GM18520 (cell line): ENCODE measurements around the gene SHROOM3.
"Not testable (repeated sequence)": the region's sequence is repeated elsewhere in the genome, so short reads cannot be mapped to it uniquely, and the experiment has no call there.

Experiments
- ATAC-seq: cut with Tn5 transposase; IDR thresholded peaks from one replicate; pipeline ENCODE4 v1.9.1; 2021; ENCODE audit not compliant: unreplicated experiment

Gene SHROOM3

GRCh38 chr4:76708971-76709771, 274.1 kb downstream of the SHROOM3 start:
- no peak for ATAC-seq

DNA sequence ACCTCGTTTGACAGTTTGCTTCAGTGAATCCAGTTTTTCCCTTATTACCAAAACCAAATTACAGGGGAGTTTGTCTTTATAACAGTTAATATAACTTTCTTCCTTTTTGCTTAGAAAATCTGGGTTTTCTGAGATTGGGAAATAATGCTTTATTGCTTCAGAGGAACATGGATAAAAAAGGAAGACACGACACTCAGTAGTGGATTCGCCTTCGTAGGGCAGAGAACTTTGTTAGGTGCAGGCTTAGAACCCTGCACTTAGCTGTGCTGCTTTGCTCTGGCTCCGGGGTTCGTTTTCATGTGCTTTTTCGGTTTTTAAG, 274.7 kb downstream of the SHROOM3 start:
- ATAC-seq, result no peak

- ATAC-seq, result no peak
These were observed 277.5 kb downstream of the SHROOM3 start for GRCh38 chr4:76712564-76712963.

GRCh38 chr4:76714226-76714625, 279.2 kb downstream of the SHROOM3 start:
- no peak for ATAC-seq

DNA sequence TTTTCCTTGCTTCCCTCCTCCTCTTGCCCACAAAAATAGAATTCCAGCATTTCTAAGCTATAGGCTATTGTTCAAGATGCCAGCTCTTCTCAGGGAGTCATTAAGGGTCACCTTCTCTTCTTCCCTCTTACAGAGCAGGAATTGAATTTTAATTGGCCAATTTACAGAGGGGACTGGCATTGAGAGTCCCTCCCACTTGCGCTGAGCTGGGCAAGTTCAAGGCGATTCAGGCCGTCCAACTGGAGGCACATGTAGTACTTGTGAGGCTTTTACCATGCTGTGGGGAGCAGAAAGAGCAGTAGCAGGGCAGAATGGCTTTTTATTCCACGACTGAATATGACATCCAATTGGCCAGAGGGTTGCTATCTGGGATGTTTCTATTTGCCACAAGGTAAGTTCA, 281.0 kb downstream of the SHROOM3 start:
- ATAC-seq, result no peak

DNA sequence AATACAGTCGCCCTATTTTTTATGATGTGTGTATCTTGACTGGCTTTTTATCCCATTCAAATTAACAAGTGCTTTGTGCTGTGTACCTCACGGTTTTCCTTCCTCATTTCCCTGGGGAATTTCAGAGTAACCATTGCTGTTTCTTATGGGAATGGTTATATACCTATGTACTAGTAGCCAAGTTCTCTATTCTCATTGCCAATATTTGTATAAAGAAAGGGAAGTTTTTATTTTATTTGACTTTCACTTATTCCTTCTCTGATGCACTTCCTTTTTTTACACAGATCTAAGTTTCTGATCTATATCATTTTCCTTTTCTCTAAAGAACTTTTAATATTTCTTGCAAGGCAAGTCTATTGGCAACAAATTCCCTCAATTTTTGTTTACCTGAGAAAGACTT, 281.6 kb downstream of the SHROOM3 start:
- no peak for ATAC-seq

DNA sequence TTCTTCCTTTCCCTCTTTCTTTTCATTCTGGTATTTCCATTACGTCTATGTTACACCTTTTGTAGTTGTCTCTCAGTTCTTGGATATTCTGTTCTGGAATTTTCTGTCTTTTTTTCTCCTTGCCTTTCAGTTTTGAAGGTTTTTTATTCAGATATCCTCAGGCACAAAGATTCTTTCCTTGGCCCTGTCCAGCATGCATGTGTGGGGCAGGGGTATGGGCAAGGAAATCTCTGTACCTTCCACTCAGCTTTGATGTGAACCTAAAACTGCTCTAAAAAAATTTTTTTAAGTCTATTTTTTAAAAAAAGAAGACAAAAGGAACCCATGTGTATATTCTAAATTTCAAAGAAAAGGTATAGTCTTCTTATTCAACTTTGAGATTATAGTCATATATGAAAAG, 282.4 kb downstream of the SHROOM3 start:
- no peak for ATAC-seq

DNA sequence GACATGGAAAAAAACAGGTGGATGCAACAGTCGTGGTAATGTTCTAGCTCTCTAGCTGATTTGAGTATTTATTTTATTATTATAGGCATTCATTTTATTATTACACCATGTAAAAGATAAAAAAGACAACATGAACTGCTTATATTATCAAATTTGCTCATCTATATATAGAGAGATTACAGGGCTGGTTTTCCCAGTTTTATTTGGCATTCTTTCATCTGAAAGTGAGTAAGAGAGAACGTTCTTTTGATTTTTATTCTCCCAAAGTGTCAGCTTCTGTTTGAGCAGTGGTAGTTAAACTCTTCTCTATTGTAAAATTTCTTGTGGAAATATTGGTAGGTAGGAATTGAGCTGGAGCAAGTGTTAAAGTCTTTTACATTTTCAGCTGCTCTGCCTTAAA, 283.0 kb downstream of the SHROOM3 start:
- no peak for ATAC-seq

DNA sequence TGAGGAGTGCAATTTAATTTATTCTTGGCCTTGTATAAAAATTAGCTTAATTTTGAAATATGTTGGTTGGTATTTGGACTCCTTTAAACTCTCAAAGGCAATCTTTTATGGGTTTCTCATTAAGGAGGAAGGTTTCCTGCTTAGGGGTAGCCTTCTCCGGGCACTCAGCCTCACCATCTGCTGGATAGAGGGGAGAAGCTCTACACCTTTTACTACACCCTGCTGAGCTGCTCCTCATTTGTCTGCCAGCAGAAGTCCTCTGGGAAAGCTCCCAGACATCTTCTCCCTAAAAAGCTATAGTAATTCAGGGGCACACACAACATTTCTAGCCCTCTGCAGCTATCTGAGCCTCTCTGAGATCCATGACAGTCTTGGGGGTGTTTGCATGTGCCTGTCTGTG, 283.8 kb downstream of the SHROOM3 start:
- no peak for ATAC-seq

DNA sequence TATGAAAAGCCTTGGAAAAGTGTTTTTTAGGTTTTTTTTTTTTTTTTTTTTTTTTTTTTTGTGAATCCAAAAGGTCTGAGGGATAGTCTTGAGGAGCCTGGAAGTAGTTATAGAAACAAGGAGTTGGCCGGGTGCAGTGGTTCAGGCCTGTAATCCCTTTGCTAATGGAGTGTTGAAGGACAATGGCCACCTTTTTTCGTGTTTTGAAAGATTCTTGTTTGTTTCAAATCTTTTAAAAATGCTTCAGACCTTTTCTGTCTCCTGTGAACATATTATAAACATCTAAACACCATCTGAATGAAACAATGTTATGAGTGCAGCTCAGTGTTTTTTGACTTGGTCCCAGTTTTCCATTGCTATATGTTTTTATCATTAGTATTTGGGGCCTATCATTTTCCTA, 285.1 kb downstream of the SHROOM3 start:
- no peak for ATAC-seq

GRCh38 chr4:76722146-76722545, 287.1 kb downstream of the SHROOM3 start:
- not testable (repeated sequence) for ATAC-seq

- ATAC-seq, result no peak
These were observed 287.8 kb downstream of the SHROOM3 start for GRCh38 chr4:76722838-76723237.

DNA sequence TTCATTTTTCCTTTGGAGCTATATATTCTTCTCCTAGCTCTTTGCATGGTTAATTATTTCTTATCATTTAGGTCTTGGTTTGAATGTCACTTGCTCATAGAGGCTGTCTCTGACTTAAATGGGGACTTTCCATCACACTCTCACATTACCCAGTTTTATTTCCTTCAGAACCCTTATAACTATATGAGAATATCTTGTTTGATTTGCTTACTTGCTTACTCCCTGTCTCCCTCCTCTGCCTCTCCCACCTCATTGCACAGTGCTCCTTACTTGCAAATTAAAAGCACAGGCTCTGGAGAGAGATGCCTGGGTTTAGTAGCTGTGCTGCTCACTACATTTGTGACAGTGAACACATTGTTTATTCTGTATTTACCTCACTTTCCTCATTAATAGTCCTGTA, 288.3 kb downstream of the SHROOM3 start:
- peak; percentile 64 for ATAC-seq

DNA sequence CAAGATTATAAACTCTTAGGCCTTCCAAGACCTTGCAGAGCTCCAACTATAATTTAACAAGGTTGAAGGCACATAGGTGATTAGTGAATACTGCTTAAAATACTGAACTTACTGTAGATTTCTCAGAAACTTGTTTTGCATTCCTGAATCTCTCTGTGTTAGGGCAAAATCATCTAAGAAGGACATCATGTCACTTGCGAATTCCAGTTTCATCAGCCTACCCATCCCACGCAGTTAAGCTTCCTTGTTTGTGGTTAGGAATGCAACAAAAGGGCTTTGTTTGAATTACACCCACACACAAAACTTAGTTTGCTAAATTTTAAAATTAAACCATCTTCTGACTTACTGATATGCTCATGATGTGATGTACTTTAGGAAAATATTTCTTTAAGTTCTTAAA, 288.9 kb downstream of the SHROOM3 start:
- no peak for ATAC-seq

- ATAC-seq, result no peak
These were observed 290.0 kb downstream of the SHROOM3 start for GRCh38 chr4:76725039-76725438.

GRCh38 chr4:76726176-76726575, 291.1 kb downstream of the SHROOM3 start:
- ATAC-seq, result no peak

- ATAC-seq, result no peak
These were observed 291.6 kb downstream of the SHROOM3 start for GRCh38 chr4:76726631-76727030.

GRCh38 chr4:76727934-76728333, 292.9 kb downstream of the SHROOM3 start:
- not testable (repeated sequence) for ATAC-seq

DNA sequence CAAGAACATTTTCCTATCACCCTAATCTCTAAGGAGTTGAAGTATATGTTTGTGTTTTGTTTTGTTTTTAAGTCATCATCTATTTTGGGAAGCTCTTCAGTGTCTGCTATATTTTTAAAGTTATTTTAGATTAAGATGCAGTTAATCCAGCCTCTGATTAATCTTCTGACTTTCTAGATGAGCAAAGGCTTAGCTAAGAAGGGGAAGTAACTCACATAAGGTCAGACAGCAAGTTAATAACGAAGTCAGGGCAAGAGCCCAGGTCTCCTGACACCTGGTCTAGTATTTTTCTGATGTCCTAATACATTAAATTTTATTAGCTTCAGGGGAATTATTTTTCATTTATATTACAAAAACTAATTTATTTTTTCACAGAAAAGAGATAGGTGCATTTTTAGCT, 294.4 kb downstream of the SHROOM3 start:
- ATAC-seq, result peak; percentile 58

GRCh38 chr4:76729980-76730379, 295.0 kb downstream of the SHROOM3 start:
- ATAC-seq, result no peak

DNA sequence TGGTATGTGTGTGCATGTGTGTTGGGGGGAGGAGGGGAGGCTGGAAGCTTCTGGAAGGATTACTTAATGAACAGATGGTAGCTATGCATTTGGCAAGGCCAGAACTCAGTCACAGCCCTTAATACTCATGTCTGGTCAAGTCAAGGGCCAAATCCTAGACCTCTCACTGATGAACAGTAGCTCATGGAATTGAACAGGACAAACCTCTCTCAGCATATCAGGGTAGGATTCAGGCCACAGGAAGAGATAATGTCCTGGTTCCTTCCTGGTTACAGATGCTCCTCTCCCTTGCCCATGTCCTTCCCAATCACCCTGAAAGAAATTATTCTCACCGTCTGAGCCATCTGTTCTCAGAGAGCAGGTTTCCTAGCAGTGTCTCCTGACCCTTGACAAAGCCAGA, 297.2 kb downstream of the SHROOM3 start:
- no peak for ATAC-seq

DNA sequence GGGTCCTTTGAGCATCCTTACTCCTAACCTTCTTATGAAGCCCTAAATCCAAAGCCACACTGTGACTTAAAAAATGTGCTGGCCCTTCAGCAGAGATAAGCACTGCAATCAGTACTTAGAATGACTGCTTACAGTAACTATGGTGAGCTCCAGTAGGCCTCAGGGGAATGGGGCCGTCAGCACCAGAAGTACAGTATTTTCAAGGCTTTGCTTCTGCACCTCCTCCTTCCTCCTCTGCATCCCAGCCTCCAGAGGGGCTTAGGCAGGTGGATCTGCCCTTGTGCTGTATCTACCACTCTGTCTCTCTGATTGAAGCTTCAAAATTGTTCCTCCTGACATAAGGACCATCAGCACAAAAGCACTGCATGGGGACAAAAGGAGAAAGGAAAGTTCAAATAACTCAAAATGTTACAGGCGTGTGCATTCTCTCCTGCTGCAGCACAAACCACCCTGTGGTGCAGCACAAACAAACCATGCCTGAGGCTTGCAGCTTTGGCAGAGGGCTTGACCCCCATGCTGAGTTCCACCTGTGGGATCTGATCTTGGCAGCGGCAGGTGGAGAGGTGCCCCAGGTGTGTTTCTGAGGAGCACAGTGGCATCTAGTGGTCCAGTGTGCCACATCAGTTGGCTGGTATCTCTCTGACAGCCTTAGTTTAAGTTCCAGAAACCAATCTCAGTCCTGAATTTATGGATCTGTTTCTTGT, 298.2 kb downstream of the SHROOM3 start:
- no peak for ATAC-seq

DNA sequence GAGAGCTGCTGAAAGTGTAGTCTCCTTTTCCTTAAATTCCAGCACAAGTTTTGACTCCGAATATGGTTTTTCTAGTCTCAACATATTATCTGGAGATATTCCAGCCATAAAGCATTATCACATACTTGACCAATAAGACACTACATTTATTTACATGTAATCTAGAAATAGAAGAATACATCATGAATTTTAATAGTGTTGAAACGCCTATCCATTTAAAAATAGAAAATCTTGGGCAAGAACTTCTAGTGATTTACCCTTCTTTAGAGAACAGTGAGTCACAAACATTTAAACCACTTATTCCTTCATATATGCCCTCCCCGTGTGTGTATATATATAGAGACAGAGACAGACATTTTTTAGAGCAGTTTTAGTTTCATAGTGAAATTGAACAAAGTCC, 301.4 kb downstream of the SHROOM3 start:
- no peak for ATAC-seq
